ENCODE data around the gene ORC5.

The ORC5 gene

GRCh38 chr7:104124893-104125477 is 82.8 kb downstream of the ORC5 start:
- DNase-seq (ENCODE audit: low read depth): no peak

- DNase-seq (ENCODE audit: low read depth): peak; percentile 20
Observed at GRCh38 chr7:104124469-104124868, 83.3 kb downstream of the ORC5 start.

- peak; percentile 60 for DNase-seq (ENCODE audit: low read depth)
Observed at GRCh38 chr7:104123786-104124185, 84.0 kb downstream of the ORC5 start.

GRCh38 chr7:104113788-104114187 is 94.0 kb downstream of the ORC5 start:
- DNase-seq (ENCODE audit: low read depth): no peak

- no peak for DNase-seq (ENCODE audit: low read depth)
Observed at GRCh38 chr7:104112623-104113022, 95.2 kb downstream of the ORC5 start.

GRCh38 chr7:104111271-104111670 is 96.5 kb downstream of the ORC5 start:
- DNase-seq (ENCODE audit: low read depth): no peak

- peak; percentile 48 for DNase-seq (ENCODE audit: low read depth)
Observed at GRCh38 chr7:104106108-104106905, 101.5 kb downstream of the ORC5 start.

- no peak for DNase-seq (ENCODE audit: low read depth)
Observed at GRCh38 chr7:104098890-104099289, 108.9 kb downstream of the ORC5 start.

- DNase-seq (ENCODE audit: low read depth): no peak
Observed at GRCh38 chr7:104096683-104097082, 111.1 kb downstream of the ORC5 start.

GRCh38 chr7:104093127-104093526 is 114.7 kb downstream of the ORC5 start:
- no peak for DNase-seq (ENCODE audit: low read depth)

GRCh38 chr7:104091242-104091641 is 116.6 kb downstream of the ORC5 start:
- DNase-seq (ENCODE audit: low read depth): no peak

- no peak for DNase-seq (ENCODE audit: low read depth)
Observed at GRCh38 chr7:104089612-104090011, 118.2 kb downstream of the ORC5 start.

- no peak for DNase-seq (ENCODE audit: low read depth)
Observed at GRCh38 chr7:104089061-104089460, 118.8 kb downstream of the ORC5 start.
